Measurements from ENCODE around the gene C1orf35. TPM values are rescaled to one million over a fixed set of nuclear protein-coding genes. Genes with fewer than 3 reads are reported as not detected.

C1orf35 gene
- total and polyA plus RNA-seq, 2 of the 8 experiments (the other 6 are each of a cell fraction or from before 2014, with no cell fraction given), result 18.6 to 19.9 TPM

- no peaks in the 10 kb centered on the region for H3K36me3 ChIP-seq (ENCODE audit: control insufficient read depth in 2 of 4, insufficient read depth in 4 of 4, low read length in 3 of 4)
- H2BK20ac ChIP-seq (ENCODE audit: low read length), result no peak overlapping the region
- H3K27me3 ChIP-seq (replicated peaks in 1 of 4; ENCODE audit: control insufficient read depth in 3 of 4, extremely low read depth in 1 of 4, insufficient read depth in 3 of 4, low read length in 3 of 4), result no peaks in the 10 kb centered on the region
- H4K20me1 ChIP-seq (replicated peaks in 1 of 2; ENCODE audit: control insufficient read depth in 1 of 2, insufficient read depth in 2 of 2, low read length in 2 of 2), result peaks cover 61 to 79% of the 10 kb centered on the region in 2 experiments
- no peak overlapping the region for H3K14ac ChIP-seq (ENCODE audit: insufficient read length)
- TF ChIP-seq EP300 (IDR thresholded peaks at IDR 0.05; ENCODE audit: borderline replicate concordance in 1 of 2, low read depth in 2 of 2, low read length in 2 of 2) (no peak), CHD1 (IDR thresholded peaks at IDR 0.05; ENCODE audit: low read depth, low read length) (no peak), NANOG (IDR thresholded peaks at IDR 0.05; ENCODE audit: insufficient read depth, low read depth, low read length, poor library complexity, severe bottlenecking) (no peak), CEBPB (IDR thresholded peaks at IDR 0.05; ENCODE audit: low read depth, low read length) (no peak), RNF2 (IDR thresholded peaks at IDR 0.05; ENCODE audit: borderline replicate concordance, low read depth, low read length, missing control alignments, poor library complexity, severe bottlenecking) (no peak), RAD21 (IDR thresholded peaks at IDR 0.05 in 1 of 2, conservative IDR thresholded peaks at IDR 0.05 in 1 of 2; ENCODE audit: low read depth in 2 of 2, low read length in 2 of 2) (no peak), GABPA (IDR thresholded peaks at IDR 0.05; ENCODE audit: borderline replicate concordance, insufficient read depth, low read length) (no peak)
- H4K5ac ChIP-seq (ENCODE audit: insufficient read length, low read depth, low read length), result no peak overlapping the region
- ChIA-PET POLR2A (ENCODE audit: partially characterized antibody) (interaction anchor here (1.3 to 7.1 kb wide), 2 partner anchors 10 to 14 kb away, joined by 3 to 53 read pairs; no protein-coding TSS in a partner anchor), CTCF (ENCODE audit: partially characterized antibody) (interaction anchor here (0.9 to 2.7 kb wide), 2 partner anchors 11 to 75 kb away, joined by 3 to 13 read pairs; no protein-coding TSS in a partner anchor)
- no peak overlapping the region for H2AFZ ChIP-seq (ENCODE audit: low read length)
- H4K8ac ChIP-seq (ENCODE audit: extremely low read depth, insufficient read depth, low read length), result no peak overlapping the region
- no peak overlapping the region for H3K27ac ChIP-seq (ENCODE audit: low read depth, low read length)
- H3K23ac ChIP-seq (ENCODE audit: insufficient read length), result no peak overlapping the region
- peaks cover 0 to 8% (median 4%) of the 10 kb centered on the region in 4 experiments; a peak in 5 of 7 replicates for H3K4me1 ChIP-seq (replicated peaks in 1 of 4; ENCODE audit: control insufficient read depth in 3 of 4, insufficient read depth in 4 of 4, low read length in 3 of 4)
- H3K56ac ChIP-seq (replicated peaks; ENCODE audit: insufficient read length, low read depth, low read length), result no peak overlapping the region
- H3K4me3 ChIP-seq (ENCODE audit: extremely low read depth in 1 of 4, insufficient read depth in 2 of 4, low read depth in 3 of 4, low read length in 4 of 4), result no peak overlapping the region
- no peak overlapping the region for H2BK5ac ChIP-seq (ENCODE audit: low read depth, low read length)
- 86% methylated on average over 12 of the region's 12 CpGs; no CpG with 5 or more reads in 1 of the 2 experiments for WGBS, 2 experiments (ENCODE audit: extremely low coverage in 1 of 2, insufficient coverage in 1 of 2, insufficient read length in 1 of 2, insufficient replicate concordance in 2 of 2, low coverage in 1 of 2, low lambda C conversion rate in 2 of 2, missing lambda C conversion rate in 1 of 2)
- no peak overlapping the region for H3K4me2 ChIP-seq (ENCODE audit: insufficient read depth in 1 of 2, low read depth in 2 of 2, low read length in 2 of 2)
- H3K79me2 ChIP-seq (ENCODE audit: control insufficient read depth in 1 of 2, insufficient read depth in 2 of 2, low read length in 2 of 2), result peaks cover 92 to 100% of the 10 kb centered on the region in 2 experiments
- 0 out of 2 replicates have a peak overlapping the region, but pooled peaks have one; percentile 1 for H2BK15ac ChIP-seq (ENCODE audit: low read length)
- H3K23me2 ChIP-seq (ENCODE audit: low read depth, low read length), result no peaks in the 10 kb centered on the region
- H3K18ac ChIP-seq (ENCODE audit: extremely low read depth, low read length), result no peak overlapping the region
- FAIRE-seq (no peak), DNase-seq (ENCODE audit: low read depth in 1 of 2, low spot score in 2 of 2) (no peak)
- H3K79me1 ChIP-seq (ENCODE audit: low read depth, low read length), result peaks cover 49% of the 10 kb centered on the region
- H2AK5ac ChIP-seq (ENCODE audit: low read depth, low read length), result no peak overlapping the region
- H2BK12ac ChIP-seq (ENCODE audit: low read depth, low read length), result no peak overlapping the region
- H3K4ac ChIP-seq (replicated peaks; ENCODE audit: insufficient read length, low read depth, low read length), result no peak overlapping the region
- no peak overlapping the region; a peak in 2 of 7 replicates for H3K9ac ChIP-seq (replicated peaks in 1 of 4; ENCODE audit: extremely low read depth in 1 of 4, low read depth in 3 of 4, low read length in 3 of 4)
- no peak overlapping the region for H4K91ac ChIP-seq (replicated peaks; ENCODE audit: insufficient read length, low read length)
- H3K9me3 ChIP-seq (ENCODE audit: insufficient read depth in 2 of 2, low read depth in 1 of 2, low read length in 1 of 2), result peaks cover 3 to 5% of the 10 kb centered on the region in 2 experiments; a peak in 3 of 4 replicates
- no peak overlapping the region for H2BK120ac ChIP-seq (replicated peaks; ENCODE audit: low read depth, low read length)
Measured at GRCh38 chr1:228089519-228090380, 13.4 kb downstream of the C1orf35 start.
